ENCODE measurements around the gene ZNF480. TPM values are rescaled to one million over a fixed set of nuclear protein-coding genes. Genes with fewer than 3 reads are reported as not detected.
A peak's percentile ranks its signal among the peaks of the same experiment; 100 is the strongest.

Gene ZNF480
- total and polyA plus RNA-seq, 2 of the 13 experiments (the other 11 are each of a cell fraction or from before 2014, with no cell fraction given), result 2.1 to 9.6 TPM

DNA sequence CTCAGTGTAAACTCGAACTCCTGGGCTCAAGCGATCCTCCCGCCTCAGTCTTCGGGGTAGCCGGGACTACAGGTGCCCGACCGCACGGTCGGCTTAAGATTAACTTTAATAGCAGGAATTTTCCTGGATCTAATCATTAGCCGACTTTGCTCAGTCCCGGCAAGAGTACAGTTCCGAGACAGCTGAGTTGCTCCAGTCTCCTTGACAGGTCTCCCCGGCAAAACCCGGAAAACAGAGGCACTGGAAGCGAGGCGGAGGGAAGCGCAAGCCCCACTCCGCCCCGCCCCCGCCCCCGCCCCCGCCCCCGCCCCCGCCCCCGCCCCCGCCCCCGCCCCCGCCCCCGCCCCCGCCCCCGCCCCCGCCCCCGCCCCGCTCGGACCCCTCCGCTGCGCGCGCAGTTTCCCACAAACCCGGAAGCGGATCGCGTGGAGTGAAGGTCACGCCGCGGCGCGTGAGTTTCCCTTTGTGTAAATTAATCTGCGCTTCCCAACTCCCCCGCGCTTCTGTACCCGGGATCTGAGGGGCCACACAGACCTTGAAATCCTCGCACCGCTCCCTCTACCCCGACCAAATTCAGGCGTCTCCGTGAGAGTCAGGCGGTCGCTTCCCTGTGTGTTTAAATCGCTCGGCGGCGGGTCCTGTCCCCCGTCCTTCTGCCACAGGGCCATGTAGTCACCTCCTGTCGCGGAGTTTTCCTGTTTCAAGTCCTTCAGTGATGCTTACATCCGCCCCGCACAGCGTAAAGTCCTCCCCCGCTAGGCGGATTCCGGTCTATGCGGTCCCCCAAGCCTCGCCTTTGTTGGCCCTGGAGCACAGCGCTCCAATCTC is at the start of gene ZNF480 (continued):
- TF ChIP-seq, protein P1, sequence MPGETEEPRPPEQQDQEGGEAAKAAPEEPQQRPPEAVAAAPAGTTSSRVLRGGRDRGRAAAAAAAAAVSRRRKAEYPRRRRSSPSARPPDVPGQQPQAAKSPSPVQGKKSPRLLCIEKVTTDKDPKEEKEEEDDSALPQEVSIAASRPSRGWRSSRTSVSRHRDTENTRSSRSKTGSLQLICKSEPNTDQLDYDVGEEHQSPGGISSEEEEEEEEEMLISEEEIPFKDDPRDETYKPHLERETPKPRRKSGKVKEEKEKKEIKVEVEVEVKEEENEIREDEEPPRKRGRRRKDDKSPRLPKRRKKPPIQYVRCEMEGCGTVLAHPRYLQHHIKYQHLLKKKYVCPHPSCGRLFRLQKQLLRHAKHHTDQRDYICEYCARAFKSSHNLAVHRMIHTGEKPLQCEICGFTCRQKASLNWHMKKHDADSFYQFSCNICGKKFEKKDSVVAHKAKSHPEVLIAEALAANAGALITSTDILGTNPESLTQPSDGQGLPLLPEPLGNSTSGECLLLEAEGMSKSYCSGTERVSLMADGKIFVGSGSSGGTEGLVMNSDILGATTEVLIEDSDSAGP (CRISPR knock-in tag; IDR thresholded peaks at IDR 0.05; ENCODE audit: borderline replicate concordance), result no peak; the same call in 1 of the 2 replicates
- TF ChIP-seq, protein P2, sequence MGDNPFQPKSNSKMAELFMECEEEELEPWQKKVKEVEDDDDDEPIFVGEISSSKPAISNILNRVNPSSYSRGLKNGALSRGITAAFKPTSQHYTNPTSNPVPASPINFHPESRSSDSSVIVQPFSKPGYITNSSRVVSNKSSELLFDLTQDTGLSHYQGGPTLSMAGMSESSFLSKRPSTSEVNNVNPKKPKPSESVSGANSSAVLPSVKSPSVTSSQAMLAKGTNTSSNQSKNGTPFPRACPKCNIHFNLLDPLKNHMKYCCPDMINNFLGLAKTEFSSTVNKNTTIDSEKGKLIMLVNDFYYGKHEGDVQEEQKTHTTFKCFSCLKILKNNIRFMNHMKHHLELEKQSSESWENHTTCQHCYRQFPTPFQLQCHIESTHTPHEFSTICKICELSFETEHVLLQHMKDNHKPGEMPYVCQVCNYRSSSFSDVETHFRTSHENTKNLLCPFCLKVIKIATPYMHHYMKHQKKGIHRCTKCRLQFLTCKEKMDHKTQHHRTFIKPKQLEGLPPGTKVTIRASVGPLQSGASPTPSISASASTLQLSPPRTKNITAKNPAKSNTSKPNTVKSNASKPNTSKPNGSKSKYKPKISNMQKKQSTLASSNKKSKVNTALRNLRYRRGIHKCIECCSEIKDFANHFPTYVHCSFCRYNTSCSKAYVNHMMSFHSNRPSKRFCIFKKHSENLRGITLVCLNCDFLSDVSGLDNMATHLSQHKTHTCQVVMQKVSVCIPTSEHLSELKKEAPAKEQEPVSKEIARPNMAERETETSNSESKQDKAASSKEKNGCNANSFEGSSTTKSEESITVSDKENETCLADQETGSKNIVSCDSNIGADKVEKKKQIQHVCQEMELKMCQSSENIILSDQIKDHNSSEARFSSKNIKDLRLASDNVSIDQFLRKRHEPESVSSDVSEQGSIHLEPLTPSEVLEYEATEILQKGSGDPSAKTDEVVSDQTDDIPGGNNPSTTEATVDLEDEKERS (CRISPR knock-in tag; IDR thresholded peaks at IDR 0.05), result 0 out of 2 replicates have a peak, but pooled peaks have one; percentile 34
- TF ChIP-seq CHCHD3 (CRISPR knock-in tag; IDR thresholded peaks at IDR 0.05) (0 out of 2 replicates have a peak, but pooled peaks have one; percentile 17), ZBTB7B (CRISPR knock-in tag; IDR thresholded peaks at IDR 0.05) (no peak), ZNF724P (CRISPR knock-in tag; IDR thresholded peaks at IDR 0.05; ENCODE audit: borderline replicate concordance) (peak; percentile 51; the same call in 1 of the 2 replicates), PCBP1 (IDR thresholded peaks at IDR 0.05; ENCODE audit: borderline replicate concordance, low read depth, low read length) (0 out of 2 replicates have a peak, but pooled peaks have one; percentile 24), ZNF441 (CRISPR knock-in tag; IDR thresholded peaks at IDR 0.05; ENCODE audit: borderline replicate concordance) (peak; percentile 42; the same call in 1 of the 2 replicates), YEATS4 (CRISPR knock-in tag; IDR thresholded peaks at IDR 0.05; ENCODE audit: borderline replicate concordance) (peak; percentile 44; the same call in 1 of the 2 replicates), IRF2 (CRISPR knock-in tag; IDR thresholded peaks at IDR 0.05) (peak; percentile 15; the same call in 1 of the 2 replicates), KDM5A (IDR thresholded peaks at IDR 0.05; ENCODE audit: borderline replicate concordance, low read length) (peak; percentile 43; the same call in 1 of the 2 replicates), PHF8 (CRISPR knock-in tag; IDR thresholded peaks at IDR 0.05) (peak; percentile 76)
- TF ChIP-seq, protein P3, sequence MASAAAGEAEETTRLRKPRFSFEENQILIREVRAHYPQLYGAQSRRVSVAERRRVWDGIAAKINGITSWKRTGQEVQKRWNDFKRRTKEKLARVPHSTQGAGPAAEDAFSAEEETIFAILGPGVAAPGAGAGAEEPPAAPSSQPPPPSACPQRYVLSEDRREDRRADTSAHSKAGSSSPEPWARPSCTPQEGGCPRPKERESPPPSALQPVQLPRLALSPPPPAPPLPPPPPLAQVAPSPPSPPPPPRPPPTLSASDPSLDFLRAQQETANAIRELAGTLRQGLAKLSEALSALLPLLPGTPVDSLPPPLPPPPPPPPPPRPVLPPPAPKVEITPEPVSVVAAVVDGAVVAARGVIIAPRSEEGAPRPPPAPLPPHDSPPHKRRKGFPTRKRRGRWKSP (CRISPR knock-in tag; IDR thresholded peaks at IDR 0.05), result 0 out of 2 replicates have a peak, but pooled peaks have one; percentile 7
- TF ChIP-seq, protein P4, sequence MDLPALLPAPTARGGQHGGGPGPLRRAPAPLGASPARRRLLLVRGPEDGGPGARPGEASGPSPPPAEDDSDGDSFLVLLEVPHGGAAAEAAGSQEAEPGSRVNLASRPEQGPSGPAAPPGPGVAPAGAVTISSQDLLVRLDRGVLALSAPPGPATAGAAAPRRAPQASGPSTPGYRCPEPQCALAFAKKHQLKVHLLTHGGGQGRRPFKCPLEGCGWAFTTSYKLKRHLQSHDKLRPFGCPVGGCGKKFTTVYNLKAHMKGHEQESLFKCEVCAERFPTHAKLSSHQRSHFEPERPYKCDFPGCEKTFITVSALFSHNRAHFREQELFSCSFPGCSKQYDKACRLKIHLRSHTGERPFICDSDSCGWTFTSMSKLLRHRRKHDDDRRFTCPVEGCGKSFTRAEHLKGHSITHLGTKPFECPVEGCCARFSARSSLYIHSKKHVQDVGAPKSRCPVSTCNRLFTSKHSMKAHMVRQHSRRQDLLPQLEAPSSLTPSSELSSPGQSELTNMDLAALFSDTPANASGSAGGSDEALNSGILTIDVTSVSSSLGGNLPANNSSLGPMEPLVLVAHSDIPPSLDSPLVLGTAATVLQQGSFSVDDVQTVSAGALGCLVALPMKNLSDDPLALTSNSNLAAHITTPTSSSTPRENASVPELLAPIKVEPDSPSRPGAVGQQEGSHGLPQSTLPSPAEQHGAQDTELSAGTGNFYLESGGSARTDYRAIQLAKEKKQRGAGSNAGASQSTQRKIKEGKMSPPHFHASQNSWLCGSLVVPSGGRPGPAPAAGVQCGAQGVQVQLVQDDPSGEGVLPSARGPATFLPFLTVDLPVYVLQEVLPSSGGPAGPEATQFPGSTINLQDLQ (CRISPR knock-in tag; IDR thresholded peaks at IDR 0.05), result 0 out of 2 replicates have a peak, but pooled peaks have one; percentile 23

All from HepG2 (cell line).